GM21619 (cell line): ENCODE data around the gene TPSB2.
"Not testable (repeated sequence)": the region's sequence is repeated elsewhere in the genome, so short reads cannot be mapped to it uniquely, and the experiment has no call there.

ENCODE experiments used
- ATAC-seq: cut with Tn5 transposase; IDR thresholded peaks from one replicate; pipeline ENCODE4 v1.9.1; 2021; ENCODE audit not compliant: unreplicated experiment

TPSB2 gene

DNA sequence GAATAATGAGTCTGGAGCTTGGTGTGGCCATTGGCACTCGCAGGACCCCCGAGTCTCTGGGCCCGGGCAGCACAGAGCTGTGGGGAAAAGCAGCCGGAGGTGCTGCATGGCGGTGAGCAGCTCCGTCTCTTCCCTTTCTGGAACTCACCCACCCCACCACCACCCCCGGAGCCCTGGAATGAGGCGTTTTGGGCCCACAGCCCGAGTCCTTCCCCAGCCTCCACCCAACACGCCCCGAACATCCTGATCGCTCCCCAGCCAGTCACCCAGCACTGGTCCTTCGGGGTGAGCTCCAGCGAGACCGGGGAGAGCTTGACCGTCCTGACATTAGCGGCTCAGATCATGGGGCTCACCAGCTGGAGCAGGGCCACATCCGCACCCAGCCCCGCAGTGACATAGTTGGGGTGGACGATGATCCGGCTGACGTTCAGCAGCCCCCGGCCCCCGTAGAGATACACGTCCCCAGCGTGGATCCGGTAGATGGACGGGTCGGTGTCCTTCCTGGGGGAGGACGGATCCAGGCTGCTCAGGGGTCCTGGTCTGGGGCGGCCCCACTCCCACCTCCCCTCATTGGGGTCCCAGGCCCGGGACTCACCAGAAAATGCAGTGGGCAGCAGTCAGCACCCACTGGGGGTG is 32.3 kb upstream of the TPSB2 start:
- ATAC-seq: no peak

DNA sequence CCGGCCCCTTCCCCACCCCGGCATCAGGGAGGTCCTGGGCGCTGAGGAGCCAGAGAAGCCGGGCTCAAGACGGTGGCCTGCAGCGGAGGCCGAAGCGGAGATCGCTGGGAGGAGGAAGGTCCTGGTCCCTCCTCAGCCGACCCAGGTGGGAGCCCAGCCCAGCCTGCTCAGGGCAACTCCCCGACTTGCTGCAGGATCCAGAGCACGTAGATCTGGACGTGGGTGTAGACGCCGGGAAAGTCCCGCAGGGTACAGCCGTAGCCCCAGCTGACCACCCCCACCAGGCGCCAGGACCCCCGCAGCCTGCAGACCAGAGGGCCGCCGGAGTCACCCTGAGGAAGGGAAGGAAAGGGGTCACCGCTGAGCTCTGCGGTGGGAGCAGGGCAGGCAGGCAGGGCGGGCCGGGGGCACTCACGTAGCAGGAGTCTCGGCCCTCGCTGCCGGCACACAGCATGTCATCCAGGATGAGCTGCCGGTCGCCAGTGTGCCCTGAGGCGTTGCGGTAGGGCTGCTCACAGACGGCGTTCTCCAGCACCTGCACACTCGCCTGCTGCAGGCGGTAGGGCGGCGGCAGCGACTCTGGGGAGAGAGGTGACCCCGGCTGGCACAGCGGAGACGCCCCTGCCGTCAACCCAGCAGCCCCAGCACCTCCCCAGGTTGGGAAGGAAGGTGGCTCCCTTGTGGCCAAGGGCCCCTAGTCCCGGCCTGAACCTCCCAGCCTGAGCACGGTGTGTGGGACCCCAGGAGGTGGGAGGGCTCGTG is 31.3 kb upstream of the TPSB2 start:
- ATAC-seq: no peak

DNA sequence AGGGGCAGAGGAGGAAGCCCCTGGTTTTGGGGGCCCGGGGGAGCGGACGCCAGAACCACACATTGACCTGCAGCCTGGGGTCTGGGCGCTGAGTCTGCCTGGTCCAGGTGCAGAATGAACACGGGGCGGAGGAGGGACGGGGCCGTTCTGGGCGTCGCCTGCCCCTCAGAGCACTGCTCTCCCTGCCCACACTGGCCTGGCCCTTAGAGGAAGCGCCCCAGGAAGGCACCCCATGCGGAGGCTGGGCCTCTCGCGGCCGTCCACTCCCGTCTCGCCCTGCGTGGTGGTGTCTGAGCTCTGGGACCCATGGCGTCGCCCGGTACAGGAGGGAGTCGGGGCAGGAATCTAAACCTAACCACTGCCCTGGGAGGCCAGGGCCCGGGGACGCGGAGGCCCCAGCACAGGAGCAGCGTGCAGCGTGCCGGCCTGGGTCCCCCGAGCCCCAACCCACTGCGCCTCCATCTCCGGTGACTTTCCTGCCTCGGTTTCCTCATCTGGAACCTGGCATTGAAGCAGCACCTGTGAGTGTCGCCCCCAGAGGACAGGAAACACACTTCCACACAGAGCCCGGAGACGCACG is 30.2 kb upstream of the TPSB2 start:
- ATAC-seq: no peak

DNA sequence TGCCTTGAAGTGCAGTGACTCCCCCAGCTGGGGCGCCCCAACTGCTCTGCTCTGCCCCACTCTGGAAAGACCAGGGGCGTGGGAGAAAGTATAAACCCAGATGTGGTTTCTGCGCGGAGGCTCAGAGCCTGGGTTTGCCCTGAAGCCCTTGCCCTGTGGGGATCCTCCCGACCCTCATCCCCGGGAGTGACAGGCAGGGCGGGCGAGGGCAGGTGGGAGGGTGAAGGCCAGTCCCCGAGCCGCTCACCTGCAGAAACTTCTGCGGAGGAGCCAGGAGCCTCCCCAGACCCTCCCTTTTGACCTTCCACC is 29.7 kb upstream of the TPSB2 start:
- no peak for ATAC-seq

DNA sequence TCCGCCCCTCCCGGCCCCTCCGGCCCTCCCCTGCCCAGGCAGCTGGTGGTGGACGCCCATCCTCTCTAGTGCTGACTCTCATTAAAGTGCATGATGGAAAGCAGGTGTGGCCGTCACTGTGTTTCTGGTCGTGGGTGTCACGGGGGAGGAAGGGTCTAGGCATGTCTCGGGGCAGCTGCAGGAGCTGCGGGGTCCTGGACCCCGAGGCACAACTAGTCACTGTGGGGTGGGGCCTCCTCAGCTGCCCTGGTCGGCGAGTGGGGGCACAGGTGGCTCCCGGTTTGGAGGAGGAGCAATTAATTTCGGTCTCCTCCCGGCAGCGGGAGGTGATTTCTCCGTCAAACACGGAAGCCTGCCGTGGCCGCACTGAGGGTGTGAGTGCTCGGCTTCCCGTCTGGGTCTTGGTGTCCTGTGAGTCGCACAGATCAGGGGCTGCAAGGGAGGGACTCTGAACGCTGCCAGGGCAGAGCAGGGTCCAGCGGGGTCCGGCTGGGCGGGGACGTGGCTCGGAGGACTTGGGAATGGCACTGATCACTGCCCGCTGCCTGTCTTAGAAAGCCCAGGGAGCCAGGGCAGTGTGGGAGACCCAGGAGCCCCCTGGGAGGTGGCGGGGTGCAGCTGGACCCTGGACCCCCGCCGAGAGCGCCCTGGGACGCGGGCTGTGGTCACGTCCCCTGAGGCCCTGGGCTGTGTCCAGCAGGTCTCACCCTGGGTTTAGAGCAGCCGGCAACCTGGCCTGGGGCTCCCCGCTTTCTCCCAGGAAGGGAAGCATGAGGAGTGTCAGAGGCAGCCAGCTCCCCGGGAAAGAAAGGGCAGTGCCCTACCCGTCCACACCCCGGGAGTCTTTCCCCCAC is 29.1 kb upstream of the TPSB2 start:
- no peak for ATAC-seq

DNA sequence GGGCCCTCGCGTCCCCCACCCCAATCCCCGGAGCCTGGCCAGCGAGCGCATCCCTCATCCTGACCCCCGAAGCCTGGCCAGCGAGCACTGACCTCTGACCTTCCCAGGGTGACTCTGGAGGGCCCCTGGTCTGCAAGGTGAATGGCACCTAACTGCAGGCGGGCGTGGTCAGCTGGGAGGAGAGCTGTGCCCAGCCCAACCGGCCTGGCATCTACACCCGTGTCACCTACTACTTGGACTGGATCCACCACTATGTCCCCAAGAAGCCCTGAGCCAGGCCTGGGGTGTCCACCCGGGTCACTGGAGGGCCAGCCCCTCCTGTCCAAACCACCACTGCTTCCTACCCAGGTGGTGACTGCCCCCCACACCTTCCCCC is 28.2 kb upstream of the TPSB2 start:
- ATAC-seq: no peak

DNA sequence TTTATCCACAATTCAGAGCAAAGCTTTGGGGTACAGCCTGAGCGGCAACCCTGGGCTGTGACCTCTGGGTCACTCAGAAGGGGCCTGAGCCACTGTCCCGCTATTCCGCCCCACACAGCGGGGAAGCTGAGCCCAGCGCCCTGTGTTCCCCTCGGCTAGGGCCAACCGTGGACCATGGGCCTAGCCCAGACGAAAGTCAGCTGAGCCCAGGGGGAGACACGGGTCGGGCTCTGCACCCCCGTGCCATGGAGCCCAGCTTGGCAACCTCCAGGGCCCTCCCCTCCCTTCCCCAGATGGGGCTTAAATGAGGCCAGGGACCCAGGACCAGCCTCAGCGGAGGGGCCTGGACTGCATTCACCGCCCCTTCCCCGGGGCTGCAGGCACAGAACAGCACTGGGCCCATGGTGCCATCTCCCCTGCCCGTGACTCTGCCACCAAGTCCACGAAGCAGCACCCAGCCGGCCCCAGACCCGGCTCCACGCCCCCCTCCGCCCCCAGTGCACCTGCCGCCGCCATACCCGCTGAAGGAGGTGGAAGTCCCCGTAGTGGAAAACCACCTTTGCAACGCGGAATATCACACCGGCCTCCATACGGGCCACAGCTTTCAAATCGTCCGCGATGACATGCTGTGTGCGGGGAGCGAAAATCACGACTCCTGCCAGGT is 27.7 kb upstream of the TPSB2 start:
- ATAC-seq: no peak

DNA sequence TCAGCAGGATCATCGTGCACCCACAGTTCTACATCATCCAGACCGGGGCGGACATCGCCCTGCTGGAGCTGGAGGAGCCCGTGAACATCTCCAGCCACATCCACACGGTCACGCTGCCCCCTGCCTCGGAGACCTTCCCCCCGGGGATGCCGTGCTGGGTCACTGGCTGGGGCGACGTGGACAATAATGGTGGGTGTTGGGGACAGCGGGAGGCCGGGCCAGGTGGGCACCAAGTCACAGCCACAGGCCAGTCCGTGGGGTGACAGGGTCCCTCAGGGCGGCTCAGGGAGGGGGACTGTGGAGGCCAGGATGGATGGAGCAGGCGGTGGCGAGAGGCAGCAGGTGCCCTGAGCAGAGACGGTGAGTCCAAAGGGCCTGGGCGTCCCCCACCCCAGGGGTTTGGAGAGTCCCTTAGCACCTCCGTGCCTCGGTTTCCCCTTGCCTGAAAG is 26.9 kb upstream of the TPSB2 start:
- ATAC-seq: no peak

DNA sequence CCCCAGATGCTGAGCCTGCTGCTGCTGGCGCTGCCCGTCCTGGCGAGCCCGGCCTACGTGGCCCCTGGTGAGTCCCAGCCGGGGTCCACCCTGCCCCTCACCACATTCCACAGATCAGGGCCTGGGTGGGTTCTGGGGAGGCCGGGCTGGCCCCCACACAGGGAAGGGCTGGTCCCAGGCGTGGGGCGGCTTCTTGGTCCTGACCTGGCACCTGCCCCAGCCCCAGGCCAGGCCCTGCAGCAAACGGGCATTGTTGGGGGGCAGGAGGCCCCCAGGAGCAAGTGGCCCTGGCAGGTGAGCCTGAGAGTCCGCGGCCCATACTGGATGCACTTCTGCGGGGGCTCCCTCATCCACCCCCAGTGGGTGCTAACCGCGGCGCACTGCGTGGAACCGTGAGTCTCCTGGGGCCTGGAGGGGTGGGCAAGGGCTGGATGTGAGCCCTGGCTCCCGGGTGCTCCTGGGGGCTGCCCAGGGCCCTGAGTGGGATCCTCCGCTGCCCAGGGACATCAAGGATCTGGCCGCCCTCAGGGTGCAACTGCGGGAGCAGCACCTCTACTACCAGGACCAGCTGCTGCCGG is 26.4 kb upstream of the TPSB2 start:
- not testable (repeated sequence) for ATAC-seq

DNA sequence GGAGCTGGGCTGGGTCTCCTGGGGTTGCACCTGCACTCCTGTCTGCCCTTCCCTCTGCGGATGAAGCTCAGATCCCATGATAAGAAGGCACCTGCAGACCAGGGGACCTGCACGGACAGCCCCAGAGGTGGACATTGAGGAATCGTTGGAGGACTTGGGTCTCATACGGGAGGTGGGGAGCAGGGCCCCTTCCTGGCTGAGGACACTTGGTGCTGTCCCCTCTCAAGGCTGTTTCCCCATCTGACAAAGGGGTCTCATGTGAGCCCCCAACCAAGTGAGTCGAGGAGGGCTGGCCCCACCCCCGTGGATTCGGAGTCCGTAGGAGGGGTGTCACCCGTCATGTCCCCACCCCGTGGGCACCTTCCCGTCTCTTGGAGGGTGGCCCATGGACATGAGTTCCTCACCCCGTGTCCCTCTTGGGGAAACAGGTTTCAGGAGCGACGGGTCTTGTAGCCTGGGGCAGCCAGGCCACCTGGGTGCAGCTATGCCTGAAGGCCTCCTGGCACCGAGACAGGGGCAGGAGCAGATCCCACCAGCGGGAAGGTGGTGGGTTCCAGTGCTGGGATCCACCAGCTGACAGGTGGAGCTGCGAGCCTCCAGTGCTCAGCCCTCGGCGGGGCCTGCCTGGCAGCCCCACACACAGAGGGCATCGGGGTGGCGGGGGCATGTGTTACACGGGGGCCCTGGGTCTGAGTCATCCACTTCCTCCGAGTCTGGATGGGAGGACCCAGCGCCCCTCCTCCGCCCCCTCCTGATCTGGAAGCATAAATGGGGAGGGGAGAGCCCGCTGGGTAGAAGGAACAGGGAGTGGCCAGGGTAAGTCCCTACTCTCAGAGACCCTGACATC is 25.5 kb upstream of the TPSB2 start, which contains the start of gene TPSD1:
TPSD1 (plus strand) TSS at position 794 of the 847 bp plus-strand sequence. CDS start 212 bp downstream, outside the sequence.
- not testable (repeated sequence) for ATAC-seq

DNA sequence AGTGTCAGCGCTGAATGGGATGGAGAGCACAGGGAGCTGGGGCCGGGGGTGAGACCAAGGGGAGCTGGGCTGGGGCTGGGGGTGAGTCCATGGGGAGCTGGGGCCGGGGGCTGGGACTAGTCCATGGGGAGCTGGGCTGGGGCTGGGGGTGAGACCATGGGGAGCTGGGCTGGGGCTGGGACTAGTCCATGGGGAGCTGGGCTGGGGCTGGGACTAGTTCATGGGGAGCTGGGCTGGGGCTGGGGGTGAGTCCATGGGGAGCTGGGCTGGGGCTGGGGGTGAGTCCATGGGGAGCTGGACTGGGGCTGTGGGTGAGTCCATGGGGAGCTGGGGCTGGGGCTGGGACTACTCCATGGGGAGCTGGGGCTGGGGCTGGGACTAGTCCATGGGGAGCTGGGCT is 24.8 kb upstream of the TPSB2 start:
- ATAC-seq: not testable (repeated sequence)

DNA sequence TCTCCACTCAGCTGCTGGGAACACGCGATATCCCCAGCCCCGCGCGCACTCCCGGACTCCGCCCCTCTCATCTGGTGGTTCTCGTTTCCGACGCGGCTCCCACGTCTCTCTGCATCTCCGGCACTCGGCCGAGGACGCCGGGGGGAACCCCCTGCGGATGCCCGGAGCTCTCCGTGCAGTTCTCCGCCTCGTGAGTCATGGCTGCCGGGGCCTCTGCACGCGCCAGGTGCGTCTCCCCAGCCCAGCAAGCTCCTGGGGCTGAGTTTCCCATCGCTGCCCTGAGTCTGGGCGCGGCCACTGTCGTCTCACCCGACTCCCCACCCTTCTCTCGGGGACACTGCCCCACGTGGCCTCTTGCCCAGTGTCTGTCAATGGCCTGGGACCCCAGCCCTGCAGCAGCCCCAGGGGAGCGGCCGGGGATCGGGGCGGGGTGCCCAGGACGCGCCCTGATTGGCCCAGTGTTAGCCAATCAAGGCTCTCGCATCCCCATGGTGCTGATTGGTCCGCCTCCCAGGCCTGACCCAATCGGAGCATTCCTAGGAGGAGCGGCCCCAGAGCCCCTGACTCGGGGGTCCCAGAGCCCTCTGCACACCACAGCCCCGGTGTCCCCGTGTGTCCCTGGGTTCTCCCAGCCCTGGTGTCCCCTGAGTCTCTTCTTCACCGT is 23.8 kb upstream of the TPSB2 start:
- not testable (repeated sequence) for ATAC-seq

DNA sequence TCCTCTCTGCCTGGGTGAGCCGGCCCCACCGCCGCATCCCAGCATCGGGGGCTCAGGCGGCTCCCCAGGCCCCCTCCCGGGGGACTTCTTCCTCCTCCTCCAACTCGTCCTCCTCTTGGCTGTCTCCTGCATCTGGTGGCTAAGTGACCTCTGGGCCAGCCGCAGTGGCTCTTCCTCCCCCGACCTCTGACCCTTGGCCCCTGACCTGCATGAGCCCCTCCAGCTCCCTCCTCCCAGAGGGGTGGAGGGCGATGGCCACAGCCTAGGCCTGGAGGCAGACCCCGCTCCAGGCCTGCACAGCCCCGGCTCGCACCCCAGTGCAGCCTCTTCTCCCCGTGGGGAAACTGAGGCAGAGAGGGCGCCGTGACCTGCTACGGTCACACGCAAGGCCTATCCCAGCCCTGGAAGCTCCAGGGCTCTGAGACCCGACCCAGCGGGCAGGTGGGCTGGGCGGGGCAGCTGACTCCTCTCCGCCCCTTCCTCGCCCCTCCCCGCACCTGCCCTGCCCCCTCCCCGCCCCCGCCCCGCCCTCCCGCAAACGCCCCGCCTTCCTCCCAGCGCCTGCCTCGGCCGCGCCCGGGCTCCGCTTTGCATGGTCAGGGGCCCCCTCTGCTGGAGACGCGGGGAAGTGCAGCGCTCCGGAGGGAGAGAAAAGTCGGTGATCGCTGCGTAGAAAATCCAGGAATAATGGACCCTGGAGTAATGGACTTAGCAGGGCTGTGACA is 19.2 kb upstream of the TPSB2 start:
- not testable (repeated sequence) for ATAC-seq

DNA sequence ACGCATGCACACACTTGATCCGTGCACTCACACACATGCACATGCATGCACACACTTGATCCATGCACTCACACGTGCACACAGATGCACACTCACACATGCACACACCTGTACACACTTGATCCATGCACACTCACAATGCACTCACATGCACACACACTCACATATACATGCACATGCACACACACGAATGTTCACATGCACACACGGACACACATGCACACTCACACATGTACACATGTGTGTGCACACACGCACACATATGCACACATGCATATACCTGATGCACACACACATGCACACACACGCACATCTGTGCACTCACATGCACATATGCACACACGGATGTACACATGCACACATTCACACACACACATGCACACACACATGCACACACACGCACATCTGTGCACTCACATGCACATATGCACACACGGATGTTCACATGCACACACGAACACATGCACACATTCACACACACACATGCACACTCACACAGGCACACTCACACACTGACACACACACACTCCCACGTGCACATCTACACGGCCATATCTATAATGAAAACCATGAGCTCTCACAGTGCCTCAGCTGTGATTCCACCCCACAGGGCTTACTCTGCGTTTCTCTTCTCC is 18.0 kb upstream of the TPSB2 start:
- not testable (repeated sequence) for ATAC-seq

DNA sequence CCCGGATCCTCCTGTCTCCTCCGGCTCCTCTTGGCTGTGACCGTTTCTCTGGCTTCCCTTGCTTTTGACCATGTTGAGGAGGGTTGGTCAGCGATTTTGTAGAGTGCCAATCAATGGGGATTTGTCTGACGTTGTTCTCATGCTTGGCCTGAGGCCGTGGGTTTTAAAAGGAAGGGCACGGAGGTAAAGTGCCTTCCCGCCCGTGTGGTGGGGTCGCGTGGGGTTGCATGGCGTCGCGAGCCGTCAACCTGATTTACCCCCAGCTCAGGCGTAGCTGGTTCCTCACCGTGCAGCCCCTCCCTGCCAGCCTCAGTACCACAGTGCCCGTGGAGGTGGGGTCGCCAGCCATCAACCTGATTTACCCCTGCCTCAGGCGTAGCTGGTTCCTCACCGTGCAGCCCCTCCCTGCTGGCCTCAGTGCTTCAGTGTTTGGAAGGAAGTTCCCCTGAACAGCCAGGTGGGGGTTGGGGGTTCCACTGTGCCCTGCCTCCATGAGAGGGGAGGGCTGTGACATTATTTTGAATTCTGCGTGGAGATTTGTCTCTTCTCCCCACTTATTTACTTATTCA is 15.6 kb upstream of the TPSB2 start:
- ATAC-seq: no peak

DNA sequence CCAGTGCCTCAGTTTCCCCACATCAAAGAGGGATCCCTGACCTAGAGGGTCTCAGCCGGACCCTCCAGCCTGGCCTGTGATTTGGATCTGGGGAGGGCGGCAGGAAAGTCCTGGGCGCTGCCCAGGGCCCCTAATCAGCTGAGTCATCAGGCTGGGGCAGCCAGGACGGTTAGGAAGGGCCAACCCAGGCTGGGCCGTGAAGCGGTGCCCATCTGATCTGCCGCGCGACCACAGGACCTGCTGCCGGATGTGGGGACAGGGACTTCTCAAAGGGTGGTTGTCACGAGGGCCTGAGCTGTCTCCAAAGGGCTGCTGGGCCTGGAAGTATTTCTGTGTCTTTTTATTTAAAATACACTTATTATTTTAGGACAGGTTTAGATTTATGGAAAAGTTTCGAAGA is 14.9 kb upstream of the TPSB2 start:
- no peak for ATAC-seq
